Gastroesophageal sphincter (tissue), 3 donors: Measurements from ENCODE around the gene AGTPBP1.

ENCODE experiments used
- CTCF ChIP-seq, 4 experiments: fragments of 200-600 bp in 2 of 4; fragments of 450-650 bp in 2 of 4; sonication (generic) in 1 of 4; IDR thresholded peaks; one replicate each; pipeline ENCODE4 v1.5.1; 2017 to 2019; ENCODE audit warnings: antibody characterized with exemption in 4 of 4, mild to moderate bottlenecking in 2 of 4, moderate library complexity in 2 of 4
- POLR2A ChIP-seq, 2 donors: fragments of 450-650 bp; IDR thresholded peaks; one replicate each; pipeline ENCODE4 v1.6.1; 2017; ENCODE audit warnings: antibody characterized with exemption in 2 of 2, mild to moderate bottlenecking in 2 of 2, moderate library complexity in 1 of 2

GRCh38 chr9:85666086-85666485, 75.7 kb downstream of the AGTPBP1 start:
- TF ChIP-seq CTCF (IDR thresholded peaks at IDR 0.05) (no peak), POLR2A (IDR thresholded peaks at IDR 0.05) (no peak)
